CD4-positive, alpha-beta T cell (primary cell): ENCODE measurements around the gene VSIG10L2. TPM values are rescaled to one million over a fixed set of nuclear protein-coding genes. Genes with fewer than 3 reads are reported as not detected.

ENCODE experiments used
- ATAC-seq: fragments of 200-7000 bp; cut with Tn5 transposase; one replicate; pipeline ENCODE4 v1.10.0; 2022; ENCODE audit warnings: mild to moderate bottlenecking; ENCODE audit not compliant: poor library complexity
- CTCF ChIA-PET: fragments of 350-600 bp; sonication (Branson Sonifier 250); formaldehyde crosslinking; loops from one replicate; lab custom pipeline; 2021; ENCODE audit warnings: antibody characterized with exemption, inconsistent platforms; lab: Charles Lee
- POLR2A ChIA-PET: fragments of 350-600 bp; sonication (Branson Sonifier 250); formaldehyde crosslinking; loops from one replicate; lab custom pipeline; 2021; ENCODE audit warnings: antibody characterized with exemption, inconsistent platforms; lab: Charles Lee
- DNase-seq, 14 experiments: peaks; one replicate each; pipeline ENCODE4 v3.0.0-alpha.2; 2013 to 2020; ENCODE audit warnings: mixed read lengths in 2 of 14
- H3K27ac ChIP-seq, 2 donors: one replicate each; pipeline versions ENCODE4 v1.5.1 to v1.7.0; 2013; ENCODE audit warnings: low read length in 2 of 2, low read depth in 1 of 2, mild to moderate bottlenecking in 1 of 2
- H3K27me3 ChIP-seq, 2 experiments: 1 replicate in 1 of 2; 2 replicates in 1 of 2; pipeline versions ENCODE4 v1.6.1 to v1.7.0; 2013; ENCODE audit warnings: low read length in 2 of 2, control low read depth in 1 of 2, mild to moderate bottlenecking in 1 of 2, moderate library complexity in 1 of 2; ENCODE audit not compliant: insufficient read depth in 2 of 2, control insufficient read depth in 1 of 2
- H3K36me3 ChIP-seq: one replicate; pipeline ENCODE4 v1.6.1; 2013; ENCODE audit warnings: low read length, control low read depth; ENCODE audit not compliant: insufficient read depth
- H3K4me1 ChIP-seq: one replicate; pipeline ENCODE4 v1.6.1; 2013; ENCODE audit warnings: low read length, control low read depth; ENCODE audit not compliant: insufficient read depth
- H3K4me3 ChIP-seq: one replicate; pipeline ENCODE4 v1.5.1; 2013; ENCODE audit warnings: mild to moderate bottlenecking, low read length, moderate library complexity
- H3K9me3 ChIP-seq, 2 experiments: 1 replicate in 1 of 2; 2 replicates in 1 of 2; pipeline versions ENCODE4 v1.6.1 to v1.7.0; 2013; ENCODE audit warnings: low read length in 2 of 2, mild to moderate bottlenecking in 2 of 2, control low read depth in 1 of 2, moderate library complexity in 1 of 2; ENCODE audit not compliant: control insufficient read depth in 1 of 2, insufficient read depth in 1 of 2
- H3K27ac Mint-ChIP-seq: one replicate; pipeline ENCODE4 v1.8.0; 2020; ENCODE audit warnings: mixed read lengths
- H3K27me3 Mint-ChIP-seq: one replicate; pipeline ENCODE4 v1.8.0; 2021; ENCODE audit warnings: mixed read lengths
- H3K36me3 Mint-ChIP-seq: one replicate; pipeline ENCODE4 v1.8.0; 2021; ENCODE audit warnings: low read depth, mixed read lengths
- H3K4me1 Mint-ChIP-seq: one replicate; pipeline ENCODE4 v1.8.0; 2021; ENCODE audit warnings: low read depth, mixed read lengths
- H3K4me3 Mint-ChIP-seq: one replicate; pipeline ENCODE4 v1.8.0; 2020; ENCODE audit warnings: mild to moderate bottlenecking, mixed read lengths
- H3K9me3 Mint-ChIP-seq: one replicate; pipeline ENCODE4 v1.8.0; 2020; ENCODE audit warnings: mixed read lengths
- intact Hi-C, 2 experiments: fragments of 100-400 bp; cut with DNase I in 1 of 2; cut with micrococcal nuclease in 1 of 2; formaldehyde crosslinking; loops; one replicate each; pipeline versions ENCODE4 v1.15.1 to v1.9.0; 2023 to 2025; cut with DNase I, micrococcal nuclease
- total RNA-seq, 174 experiments: library from RNA in 2 of 174; stranded (reverse) in 2 of 174; gene quantifications; one replicate each; pipeline ENCODE4 v1.2.3 and lab custom pipeline; 2021 to 2026
- TF ChIP-seq, protein P1 (sequence below): fragments of 200-600 bp; IDR thresholded peaks from one replicate; pipeline ENCODE4 v1.8.0; 2022; ENCODE audit warnings: antibody characterized with exemption, mild to moderate bottlenecking

The VSIG10L2 gene
- total RNA-seq, 2 experiments from 2014 or later, result not detected

DNA sequence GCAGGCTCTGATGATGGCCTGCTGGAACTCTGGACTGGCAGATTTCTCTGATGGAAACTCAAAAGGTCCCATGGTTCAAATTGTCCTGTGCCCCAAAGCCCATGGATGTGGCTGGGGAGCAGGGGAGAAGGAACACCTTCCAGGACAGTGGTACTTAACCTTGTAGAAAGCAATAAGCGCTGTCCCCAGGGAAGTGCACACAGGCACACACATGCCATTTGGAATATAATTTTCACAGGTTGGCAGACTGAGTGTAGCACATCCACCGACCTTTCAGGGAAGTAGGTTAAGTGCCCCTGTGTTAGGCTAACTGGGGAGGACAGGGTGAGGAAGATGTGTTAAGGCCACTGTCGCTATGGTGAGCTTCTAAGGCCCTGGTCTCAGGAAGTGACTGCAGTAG is 23.7 kb upstream of the VSIG10L2 start:
- no peaks in the 10 kb centered on the region for H3K9me3 Mint-ChIP-seq
- no peak overlapping the region for H3K27ac Mint-ChIP-seq
- no peaks in the 10 kb centered on the region for H3K36me3 ChIP-seq
- no peak overlapping the region for H3K4me3 Mint-ChIP-seq
- ChIA-PET CTCF (no interaction called here), POLR2A (no interaction called here)
- H3K4me1 Mint-ChIP-seq, result no peaks in the 10 kb centered on the region
- no peaks in the 10 kb centered on the region for H3K9me3 ChIP-seq
- peaks cover 2 to 3% of the 10 kb centered on the region in 2 experiments for H3K27me3 ChIP-seq
- no peak overlapping the region for H3K27ac ChIP-seq
- H3K36me3 Mint-ChIP-seq, result no peaks in the 10 kb centered on the region
- H3K4me3 ChIP-seq, result no peak overlapping the region
- TF ChIP-seq, protein P1, sequence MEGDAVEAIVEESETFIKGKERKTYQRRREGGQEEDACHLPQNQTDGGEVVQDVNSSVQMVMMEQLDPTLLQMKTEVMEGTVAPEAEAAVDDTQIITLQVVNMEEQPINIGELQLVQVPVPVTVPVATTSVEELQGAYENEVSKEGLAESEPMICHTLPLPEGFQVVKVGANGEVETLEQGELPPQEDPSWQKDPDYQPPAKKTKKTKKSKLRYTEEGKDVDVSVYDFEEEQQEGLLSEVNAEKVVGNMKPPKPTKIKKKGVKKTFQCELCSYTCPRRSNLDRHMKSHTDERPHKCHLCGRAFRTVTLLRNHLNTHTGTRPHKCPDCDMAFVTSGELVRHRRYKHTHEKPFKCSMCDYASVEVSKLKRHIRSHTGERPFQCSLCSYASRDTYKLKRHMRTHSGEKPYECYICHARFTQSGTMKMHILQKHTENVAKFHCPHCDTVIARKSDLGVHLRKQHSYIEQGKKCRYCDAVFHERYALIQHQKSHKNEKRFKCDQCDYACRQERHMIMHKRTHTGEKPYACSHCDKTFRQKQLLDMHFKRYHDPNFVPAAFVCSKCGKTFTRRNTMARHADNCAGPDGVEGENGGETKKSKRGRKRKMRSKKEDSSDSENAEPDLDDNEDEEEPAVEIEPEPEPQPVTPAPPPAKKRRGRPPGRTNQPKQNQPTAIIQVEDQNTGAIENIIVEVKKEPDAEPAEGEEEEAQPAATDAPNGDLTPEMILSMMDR, result no peak
- no peaks in the 10 kb centered on the region for H3K4me1 ChIP-seq
- DNase-seq, result no peak
- no peak for ATAC-seq
- peaks cover 27% of the 10 kb centered on the region for H3K27me3 Mint-ChIP-seq
- intact Hi-C loops, result loop anchor here in 1 of 2 experiments (2.0 to 5.0 kb wide), 2 partner anchors 559 to 1070 kb away; no protein-coding TSS in a partner anchor

DNA sequence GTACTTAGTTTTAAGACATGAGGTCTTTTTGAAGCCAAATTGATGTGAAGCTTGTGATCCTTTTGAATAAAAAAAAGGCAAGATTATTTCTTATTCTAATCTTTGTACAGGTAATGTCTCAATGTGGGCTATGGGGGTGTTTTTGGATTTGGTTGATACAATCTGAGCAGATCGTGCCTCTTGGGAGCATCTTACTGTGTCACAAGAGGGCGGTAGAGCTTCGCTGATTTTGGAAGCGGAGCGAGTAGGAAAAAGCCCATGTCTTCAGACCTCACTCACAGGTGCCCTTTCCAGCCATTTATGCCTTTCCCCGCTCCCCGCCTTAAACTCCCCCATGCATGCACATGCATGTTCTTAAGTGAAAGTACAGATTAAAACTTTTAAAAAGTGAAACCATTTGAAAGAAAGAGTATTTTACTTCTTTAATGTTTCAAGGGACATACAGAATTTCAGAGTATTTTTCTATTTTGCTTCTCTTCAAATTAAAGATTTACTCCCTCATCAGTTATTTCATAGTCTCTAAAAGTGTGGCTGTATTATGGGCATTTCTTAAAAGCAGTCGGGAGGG is 22.7 kb upstream of the VSIG10L2 start:
- H3K9me3 Mint-ChIP-seq, result no peaks in the 10 kb centered on the region
- TF ChIP-seq, protein P1, result peak; percentile 79
- no peaks in the 10 kb centered on the region for H3K4me1 Mint-ChIP-seq
- intact Hi-C loops, result loop anchor here (1.0 to 5.0 kb wide), 3 partner anchors 271 to 1069 kb away; no protein-coding TSS in a partner anchor
- Histone ChIP-seq H3K4me3 (no peak overlapping the region), H3K4me1 (no peaks in the 10 kb centered on the region), H3K9me3 (no peaks in the 10 kb centered on the region), H3K36me3 (no peaks in the 10 kb centered on the region), H3K27ac (no peak overlapping the region), H3K27me3 (peaks cover 2 to 3% of the 10 kb centered on the region in 2 experiments)
- ATAC-seq, result peak; percentile 61
- CTCF ChIA-PET, result interaction anchor here (1.2 to 1.4 kb wide), 2 partner anchors 25 to 271 kb away, joined by 3 to 10 read pairs; no protein-coding TSS in a partner anchor
- DNase-seq, result peak; percentile 29 to 78 (median 42)
- H3K27me3 Mint-ChIP-seq, result peaks cover 22% of the 10 kb centered on the region
- no peak overlapping the region for H3K4me3 Mint-ChIP-seq
- H3K36me3 Mint-ChIP-seq, result no peaks in the 10 kb centered on the region
- POLR2A ChIA-PET, result no interaction called here
- H3K27ac Mint-ChIP-seq, result no peak overlapping the region

DNA sequence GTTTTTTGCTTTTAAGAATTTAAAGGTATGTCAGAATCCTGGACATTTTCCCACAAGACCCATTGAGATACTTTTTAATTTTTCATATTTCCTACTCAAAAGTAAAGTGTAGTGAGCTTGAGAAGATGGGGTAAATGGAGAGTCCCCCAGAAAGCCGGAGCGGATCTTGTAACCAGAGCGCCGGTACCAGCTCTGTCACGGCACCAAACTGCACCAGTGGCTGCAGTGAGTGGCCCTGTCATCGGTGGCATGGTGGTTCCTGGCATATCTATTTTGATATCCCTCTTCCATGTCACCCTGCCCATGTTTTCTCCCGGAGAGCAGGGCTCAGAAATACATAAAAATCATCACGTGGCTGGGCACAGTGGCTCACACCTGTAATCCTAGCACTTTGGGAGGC is 22.2 kb upstream of the VSIG10L2 start:
- Mint-ChIP-seq H3K9me3 (no peaks in the 10 kb centered on the region), H3K36me3 (no peaks in the 10 kb centered on the region), H3K4me3 (no peak overlapping the region), H3K27ac (no peak overlapping the region), H3K27me3 (peaks cover 18% of the 10 kb centered on the region), H3K4me1 (no peaks in the 10 kb centered on the region)
- Histone ChIP-seq H3K36me3 (no peaks in the 10 kb centered on the region), H3K27ac (no peak overlapping the region), H3K9me3 (no peaks in the 10 kb centered on the region), H3K27me3 (peaks cover 2 to 3% of the 10 kb centered on the region in 2 experiments), H3K4me3 (no peak overlapping the region), H3K4me1 (no peaks in the 10 kb centered on the region)
- CTCF ChIA-PET, result interaction anchor here (1.2 to 1.4 kb wide), 2 partner anchors 26 to 270 kb away, joined by 3 to 10 read pairs; no protein-coding TSS in a partner anchor
- no peak for DNase-seq
- intact Hi-C loops, result loop anchor here (1.0 to 5.0 kb wide), 3 partner anchors 271 to 1069 kb away; no protein-coding TSS in a partner anchor
- no peak for ATAC-seq
- POLR2A ChIA-PET, result no interaction called here
- TF ChIP-seq, protein P1, result no peak
